ENCODE measurements around the gene UBE3B. TPM values are rescaled to one million over a fixed set of nuclear protein-coding genes. Genes with fewer than 3 reads are reported as not detected.

UBE3B gene
- total RNA-seq, 4 donors from 2014 or later = 45.2 to 63.6 (median 62.8) TPM

- Histone ChIP-seq H3K27ac (no peak overlapping the region), H3K36me3 (peaks cover 0 to 93% of the 10 kb centered on the region in 2 donors), H3K9me3 (no peaks in the 10 kb centered on the region), H3K4me3 (no peak overlapping the region), H3K27me3 (no peaks in the 10 kb centered on the region), H3K4me1 (no peaks in the 10 kb centered on the region)
- 85 to 92% methylated on average over 2 to 8 of the region's 8 CpGs for WGBS, 2 donors (ENCODE audit: low coverage in 1 of 2)
- TF ChIP-seq EP300 (IDR thresholded peaks at IDR 0.05) = no peak
- TF ChIP-seq CTCF (IDR thresholded peaks at IDR 0.05) = no peak
- TF ChIP-seq POLR2A (IDR thresholded peaks at IDR 0.05) = no peak
- TF ChIP-seq POLR2AphosphoS5 (IDR thresholded peaks at IDR 0.05) = no peak
- no peak for ATAC-seq
These were observed 102.8 kb downstream of the UBE3B start for GRCh38 chr12:109580272-109580671.

DNA sequence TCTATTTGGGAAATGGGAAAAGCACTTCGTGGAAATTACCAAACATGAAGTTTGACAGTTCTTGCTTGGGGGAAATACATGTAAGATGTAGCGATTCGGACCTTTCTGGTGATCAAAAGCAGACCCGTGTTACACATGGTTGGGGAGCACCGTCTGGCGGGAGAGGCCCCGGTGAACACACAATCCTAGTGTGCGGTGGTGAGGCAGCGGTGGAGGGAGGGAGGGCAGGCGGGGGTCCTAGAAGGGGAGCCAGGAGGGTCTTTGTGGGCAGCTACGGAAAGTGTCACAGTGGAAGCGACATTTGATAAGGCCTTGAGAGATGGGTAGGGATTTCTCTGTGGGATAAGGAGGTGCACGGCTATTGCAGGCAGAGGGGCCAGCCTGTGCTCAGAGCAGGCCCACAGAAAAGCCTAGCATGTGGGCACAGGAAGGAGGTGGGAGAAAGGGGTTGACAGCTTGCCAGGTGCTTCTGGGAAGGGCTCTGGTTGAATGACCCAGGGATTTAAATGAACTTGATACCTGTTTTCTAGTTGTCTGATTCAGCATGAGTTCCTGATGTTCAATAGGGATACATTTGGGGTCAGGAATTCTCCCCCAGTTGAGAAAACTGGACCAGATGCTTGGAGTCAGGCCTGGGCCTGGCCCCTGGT lies 103.4 kb downstream of the UBE3B start:
- Histone ChIP-seq H3K36me3 (peaks cover 0 to 95% of the 10 kb centered on the region in 2 donors), H3K27ac (no peak overlapping the region), H3K27me3 (no peaks in the 10 kb centered on the region), H3K9me3 (no peaks in the 10 kb centered on the region), H3K4me3 (no peak overlapping the region), H3K4me1 (no peaks in the 10 kb centered on the region)
- WGBS, 2 donors (ENCODE audit: low coverage in 1 of 2) = 79 to 88% methylated on average over 5 to 13 of the region's 13 CpGs
- TF ChIP-seq CTCF (IDR thresholded peaks at IDR 0.05) (no peak), POLR2AphosphoS5 (IDR thresholded peaks at IDR 0.05) (no peak), EP300 (IDR thresholded peaks at IDR 0.05) (no peak), POLR2A (IDR thresholded peaks at IDR 0.05) (no peak)
- ATAC-seq = no peak

- peaks cover 0 to 95% of the 10 kb centered on the region in 2 donors for H3K36me3 ChIP-seq
- no peak for TF ChIP-seq POLR2AphosphoS5 (IDR thresholded peaks at IDR 0.05)
- no peak for TF ChIP-seq EP300 (IDR thresholded peaks at IDR 0.05)
- TF ChIP-seq POLR2A (IDR thresholded peaks at IDR 0.05) = no peak
- no peak for TF ChIP-seq CTCF (IDR thresholded peaks at IDR 0.05)
- WGBS, 2 donors (ENCODE audit: low coverage in 1 of 2) = 88% methylated on average over 4 of the region's 18 CpGs; no CpG with 5 or more reads in 1 of the 2 donors
- no peaks in the 10 kb centered on the region for H3K9me3 ChIP-seq
- H3K27me3 ChIP-seq = no peaks in the 10 kb centered on the region
- ATAC-seq = no peak
- no peak overlapping the region for H3K4me3 ChIP-seq
- no peak overlapping the region for H3K27ac ChIP-seq
- H3K4me1 ChIP-seq = no peaks in the 10 kb centered on the region
These were observed 103.9 kb downstream of the UBE3B start for GRCh38 chr12:109581334-109581691.

GRCh38 chr12:109581856-109582255 lies 104.4 kb downstream of the UBE3B start:
- H3K4me3 ChIP-seq = no peak overlapping the region
- H3K4me1 ChIP-seq = no peaks in the 10 kb centered on the region
- no peak for TF ChIP-seq POLR2A (IDR thresholded peaks at IDR 0.05)
- TF ChIP-seq EP300 (IDR thresholded peaks at IDR 0.05) = no peak
- no peak for TF ChIP-seq CTCF (IDR thresholded peaks at IDR 0.05)
- TF ChIP-seq POLR2AphosphoS5 (IDR thresholded peaks at IDR 0.05) = no peak
- no peak for ATAC-seq
- WGBS, 2 donors (ENCODE audit: low coverage in 1 of 2) = 73 to 100% methylated on average over 3 to 6 of the region's 8 CpGs
- no peak overlapping the region for H3K27ac ChIP-seq
- H3K9me3 ChIP-seq = no peaks in the 10 kb centered on the region
- H3K36me3 ChIP-seq = peaks cover 0 to 95% of the 10 kb centered on the region in 2 donors
- no peaks in the 10 kb centered on the region for H3K27me3 ChIP-seq

DNA sequence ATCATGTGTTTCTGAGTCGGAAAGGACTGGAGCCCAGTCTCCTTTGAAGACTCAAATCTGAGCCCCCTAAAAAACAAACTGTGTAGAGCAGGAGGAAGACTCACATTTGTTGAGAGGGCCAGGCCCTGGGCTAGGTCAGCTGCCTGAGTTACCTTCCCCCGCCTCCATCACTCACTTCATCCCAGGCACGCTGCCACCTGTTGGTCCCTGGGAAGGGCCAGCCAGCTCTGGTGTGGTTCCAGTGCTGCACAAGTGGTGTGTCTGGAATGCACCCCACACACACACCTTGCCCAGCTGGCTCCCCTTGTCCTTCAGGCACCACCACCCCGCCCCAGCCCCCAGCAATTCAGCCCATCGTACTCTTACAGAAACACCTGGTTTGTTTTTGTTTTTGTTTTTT lies 105.2 kb downstream of the UBE3B start:
- no peak for ATAC-seq
- TF ChIP-seq EP300 (IDR thresholded peaks at IDR 0.05) (no peak), POLR2A (IDR thresholded peaks at IDR 0.05) (no peak), POLR2AphosphoS5 (IDR thresholded peaks at IDR 0.05) (no peak), CTCF (IDR thresholded peaks at IDR 0.05) (no peak)
- Histone ChIP-seq H3K9me3 (no peaks in the 10 kb centered on the region), H3K36me3 (peaks cover 0 to 95% of the 10 kb centered on the region in 2 donors), H3K27me3 (no peaks in the 10 kb centered on the region), H3K4me1 (no peaks in the 10 kb centered on the region), H3K27ac (no peak overlapping the region), H3K4me3 (no peak overlapping the region)
- WGBS, 2 donors (ENCODE audit: low coverage in 1 of 2) = 91% methylated on average over 4 of the region's 5 CpGs; no CpG with 5 or more reads in 1 of the 2 donors
